Right lobe of liver (tissue), 6 donors: Measurements from ENCODE around the gene RERE. TPM values are rescaled to one million over a fixed set of nuclear protein-coding genes. Genes with fewer than 3 reads are reported as not detected.
A peak's percentile ranks its signal among the peaks of the same experiment; 100 is the strongest.

Experiments
- ATAC-seq, 4 donors: fragments of 200-7000 bp; cut with Tn5 transposase; one replicate each; pipeline ENCODE4 v1.9.1; 2020; ENCODE audit warnings: mild to moderate bottlenecking in 4 of 4, moderate library complexity in 4 of 4
- DNase-seq, 3 donors: peaks; one replicate each; pipeline ENCODE4 v3.0.0-alpha.2; 2020
- H3K27ac ChIP-seq, 3 donors: fragments of 200-600 bp; one replicate each; pipeline ENCODE4 v1.8.0; 2022
- H3K27me3 ChIP-seq, 2 donors: fragments of 200-600 bp; one replicate each; pipeline ENCODE4 v1.8.0; 2022
- H3K36me3 ChIP-seq, 4 donors: fragments of 200-600 bp; sonication (generic) in 1 of 4; one replicate each; pipeline versions ENCODE4 v1.5.1 to v1.8.0; 2017 to 2022; ENCODE audit warnings: control low read depth in 1 of 4
- H3K4me1 ChIP-seq, 4 donors: fragments of 200-600 bp; sonication (generic) in 1 of 4; one replicate each; pipeline versions ENCODE4 v1.5.1 to v1.8.0; 2017 to 2022; ENCODE audit warnings: control low read depth in 1 of 4
- H3K4me3 ChIP-seq, 3 donors: fragments of 200-600 bp; one replicate each; pipeline ENCODE4 v1.8.0; 2022
- H3K9me3 ChIP-seq, 4 donors: fragments of 200-600 bp; sonication (generic) in 1 of 4; one replicate each; pipeline versions ENCODE4 v1.5.1 to v1.8.0; 2017 to 2022; ENCODE audit warnings: control low read depth in 1 of 4
- CTCF ChIP-seq, 4 donors: fragments of 200-600 bp in 3 of 4; fragments of 450-650 bp in 1 of 4; IDR thresholded peaks; one replicate each; pipeline versions ENCODE4 v1.5.1 to v1.8.0; 2016 to 2022; ENCODE audit warnings: antibody characterized with exemption in 4 of 4, mild to moderate bottlenecking in 2 of 4
- POLR2A ChIP-seq: fragments of 450-650 bp; IDR thresholded peaks from one replicate; pipeline ENCODE4 v1.6.1; 2017; ENCODE audit warnings: antibody characterized with exemption, mild to moderate bottlenecking
- WGBS: methylation state at CpG from one replicate; pipeline ENCODE4 v1.1.6; 2018; ENCODE audit warnings: low coverage, low lambda C conversion rate; ENCODE audit not compliant: insufficient coverage; ENCODE audit errors: missing lambda C conversion rate; 5-methylcytosine and 5-hydroxymethylcytosine counted together
- intact Hi-C, 2 donors: fragments of 100-400 bp; cut with DNase I; formaldehyde crosslinking; loops; one replicate each; pipeline versions ENCODE4 v1.11.2 to v1.14.1; 2022
- total RNA-seq, 6 experiments: library from RNA; depleted of rRNA in 2 of 6; stranded (reverse); fragments of >200 nt in 2 of 6; fragmentation: NEBNext Ultra II Directional in 3 of 6; extraction: Animal tissue kit (Norgen Biotek cat#: 25700) in 3 of 6; gene quantifications; one replicate each; pipeline versions ENCODE4 v1.1.0 to v1.2.4, GENCODE V29; 2016 to 2023
- donor health status: DM: no; HTN: yes; CAD: no.
- donor health status: DM: no; HTN: no; CAD: no.
- donor health status: DM: no; HTN: no; CAD: no.
- donor health status: DM: no; HTN: yes; CAD: no.
- donor health status: DM: no; HTN: yes; CAD: no.

Gene RERE
- total RNA-seq, 6 experiments from 2014 or later = 17.5 to 38.4 (median 25.0) TPM

- H3K4me3 ChIP-seq = no peak overlapping the region
- H3K36me3 ChIP-seq = no peaks in the 10 kb centered on the region
- ATAC-seq (peak in 3 of 4 donors; percentile 12 to 32 (median 25)), DNase-seq (no peak)
- no peak for TF ChIP-seq CTCF (IDR thresholded peaks at IDR 0.05)
- TF ChIP-seq POLR2A = no peak
- H3K4me1 ChIP-seq = peaks cover 0 to 8% (median 4%) of the 10 kb centered on the region in 4 donors
- no peaks in the 10 kb centered on the region for H3K27me3 ChIP-seq
- WGBS = 52% methylated on average over 3 of the region's 3 CpGs
- H3K9me3 ChIP-seq = no peaks in the 10 kb centered on the region
- no peak overlapping the region for H3K27ac ChIP-seq
- intact Hi-C loops = no loop called here
Measured at GRCh38 chr1:8651236-8651890, 166.1 kb downstream of the RERE start.

- Histone ChIP-seq H3K4me1 (peaks cover 0 to 14% (median 6%) of the 10 kb centered on the region in 4 donors), H3K4me3 (no peak overlapping the region), H3K27me3 (no peaks in the 10 kb centered on the region), H3K9me3 (no peaks in the 10 kb centered on the region), H3K27ac (no peak overlapping the region), H3K36me3 (no peaks in the 10 kb centered on the region)
- DNase-seq (no peak), ATAC-seq (no peak)
- intact Hi-C loops = no loop called here
- WGBS = 90% methylated on average over 5 of the region's 6 CpGs
- TF ChIP-seq CTCF (IDR thresholded peaks at IDR 0.05) (no peak), POLR2A (no peak)
Measured at GRCh38 chr1:8649875-8650274, 167.6 kb downstream of the RERE start.

- intact Hi-C loops = no loop called here
- H3K27ac ChIP-seq = no peak overlapping the region
- H3K27me3 ChIP-seq = no peaks in the 10 kb centered on the region
- DNase-seq = no peak
- H3K4me1 ChIP-seq = peaks cover 0 to 22% (median 11%) of the 10 kb centered on the region in 4 donors
- WGBS = 6% methylated on average over 1 of the region's 1 CpG
- no peak overlapping the region for H3K4me3 ChIP-seq
- no peak for ATAC-seq
- TF ChIP-seq POLR2A = no peak
- no peak for TF ChIP-seq CTCF (IDR thresholded peaks at IDR 0.05)
- no peaks in the 10 kb centered on the region for H3K36me3 ChIP-seq
- no peaks in the 10 kb centered on the region for H3K9me3 ChIP-seq
Measured at GRCh38 chr1:8649027-8649426, 168.4 kb downstream of the RERE start.

- whole genome bisulfite sequencing = 43% methylated on average over 1 of the region's 3 CpGs
- H3K9me3 ChIP-seq = no peaks in the 10 kb centered on the region
Measured at GRCh38 chr1:8646996-8647395, 170.4 kb downstream of the RERE start.

More at GRCh38 chr1:8646996-8647395, 170.4 kb downstream of the RERE start:
- no peak for DNase-seq
- no peak overlapping the region for H3K27ac ChIP-seq
- no peaks in the 10 kb centered on the region for H3K27me3 ChIP-seq
- TF ChIP-seq CTCF (IDR thresholded peaks at IDR 0.05) (no peak), POLR2A (no peak)
- H3K4me3 ChIP-seq = no peak overlapping the region
- no peak for ATAC-seq
- H3K36me3 ChIP-seq = no peaks in the 10 kb centered on the region
- intact Hi-C loops = no loop called here
- peaks cover 0 to 41% (median 14%) of the 10 kb centered on the region in 4 donors for H3K4me1 ChIP-seq
